ENCODE measurements around the gene OR4C45.

- TF ChIP-seq, protein P1, sequence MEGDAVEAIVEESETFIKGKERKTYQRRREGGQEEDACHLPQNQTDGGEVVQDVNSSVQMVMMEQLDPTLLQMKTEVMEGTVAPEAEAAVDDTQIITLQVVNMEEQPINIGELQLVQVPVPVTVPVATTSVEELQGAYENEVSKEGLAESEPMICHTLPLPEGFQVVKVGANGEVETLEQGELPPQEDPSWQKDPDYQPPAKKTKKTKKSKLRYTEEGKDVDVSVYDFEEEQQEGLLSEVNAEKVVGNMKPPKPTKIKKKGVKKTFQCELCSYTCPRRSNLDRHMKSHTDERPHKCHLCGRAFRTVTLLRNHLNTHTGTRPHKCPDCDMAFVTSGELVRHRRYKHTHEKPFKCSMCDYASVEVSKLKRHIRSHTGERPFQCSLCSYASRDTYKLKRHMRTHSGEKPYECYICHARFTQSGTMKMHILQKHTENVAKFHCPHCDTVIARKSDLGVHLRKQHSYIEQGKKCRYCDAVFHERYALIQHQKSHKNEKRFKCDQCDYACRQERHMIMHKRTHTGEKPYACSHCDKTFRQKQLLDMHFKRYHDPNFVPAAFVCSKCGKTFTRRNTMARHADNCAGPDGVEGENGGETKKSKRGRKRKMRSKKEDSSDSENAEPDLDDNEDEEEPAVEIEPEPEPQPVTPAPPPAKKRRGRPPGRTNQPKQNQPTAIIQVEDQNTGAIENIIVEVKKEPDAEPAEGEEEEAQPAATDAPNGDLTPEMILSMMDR (IDR thresholded peaks at IDR 0.05), result no peak
- no peak for TF ChIP-seq POLR2A (IDR thresholded peaks at IDR 0.05)
These were observed 2.5 kb upstream of the OR4C45 start for GRCh38 chr11:50030193-50030592.

All from right lobe of liver (tissue), 4 donors.